SK-N-SH (cell line): ENCODE data around the gene ZBED5. TPM values are rescaled to one million over a fixed set of nuclear protein-coding genes. Genes with fewer than 3 reads are reported as not detected.
"Not testable (repeated sequence)": the region's sequence is repeated elsewhere in the genome, so short reads cannot be mapped to it uniquely, and the experiment has no call there.

Experiments used
- CTCF ChIA-PET: fragments of 300-600, 350-600 bp; formaldehyde crosslinking; extraction: SDS; loops from one replicate; lab custom pipeline; 2021; lab: Yijun Ruan, JAX
- POLR2A ChIA-PET: fragments of 350-600 bp; sonication (Branson Sonifier 250); formaldehyde crosslinking; extraction: SDS; loops from one replicate; lab custom pipeline; 2020; ENCODE audit warnings: antibody characterized with exemption, inconsistent platforms; lab: Yijun Ruan, JAX
- DNase-seq: peaks from one replicate; pipeline ENCODE4 v3.0.0; 2012
- H2AFZ ChIP-seq: fragments of 200-600 bp; sonication (generic); 2 replicates; pipeline ENCODE4 v1.8.1; 2016; ENCODE audit warnings: antibody characterized with exemption, mild to moderate bottlenecking, low read depth
- H3F3A ChIP-seq: fragments of 200-600 bp; sonication (generic); replicated peaks from 2 replicates; pipeline ENCODE3; 2016; ENCODE audit warnings: antibody characterized with exemption, mild to moderate bottlenecking; ENCODE audit not compliant: insufficient read depth
- H3K27ac ChIP-seq, 2 experiments: fragments of 200-500 bp in 1 of 2; fragments of 200-600 bp in 1 of 2; sonication (Bioruptor generic) in 1 of 2; sonication (generic), shearing (Covaris generic) in 1 of 2; 2 replicates each; pipeline versions ENCODE4 v1.5.1 to v1.6.1; 2014 to 2016; ENCODE audit warnings: low read depth in 2 of 2, inconsistent platforms in 1 of 2, low read length in 1 of 2, mild to moderate bottlenecking in 1 of 2, mixed read lengths in 1 of 2
- H3K27me3 ChIP-seq: fragments of 200-600 bp; sonication (generic), shearing (Covaris generic); 2 replicates; pipeline ENCODE4 v1.6.1; 2016; ENCODE audit warnings: mixed run types; ENCODE audit not compliant: insufficient read depth
- H3K36me3 ChIP-seq, 2 experiments: fragments of 200-500 bp in 1 of 2; fragments of 200-600 bp in 1 of 2; sonication (Bioruptor generic) in 1 of 2; sonication (generic) in 1 of 2; replicated peaks in 1 of 2; 2 replicates each; pipeline versions ENCODE3 to v1.5.1; 2014 to 2016; ENCODE audit warnings: low read length in 1 of 2, mild to moderate bottlenecking in 1 of 2; ENCODE audit not compliant: insufficient read depth in 2 of 2, control insufficient read depth in 1 of 2
- H3K4me1 ChIP-seq, 2 experiments: fragments of 200-500 bp in 1 of 2; fragments of 200-600 bp in 1 of 2; sonication (Bioruptor generic) in 1 of 2; sonication (generic), shearing (Covaris generic) in 1 of 2; 2 replicates each; pipeline versions ENCODE4 v1.5.1 to v1.6.1; 2014 to 2016; ENCODE audit warnings: low read depth in 1 of 2, low read length in 1 of 2, mixed run types in 1 of 2; ENCODE audit not compliant: insufficient read depth in 2 of 2, control insufficient read depth in 1 of 2
- H3K4me2 ChIP-seq: fragments of 200-600 bp; sonication (generic), shearing (Covaris generic); 2 replicates; pipeline ENCODE4 v1.6.1; 2017; ENCODE audit warnings: mixed run types
- H3K4me3 ChIP-seq, 2 experiments: fragments of 200-500 bp in 1 of 2; fragments of 200-600 bp in 1 of 2; sonication (Bioruptor generic) in 1 of 2; sonication (generic), shearing (Covaris generic) in 1 of 2; 2 replicates each; pipeline versions ENCODE4 v1.5.1 to v1.8.1; 2014 to 2016; ENCODE audit warnings: low read depth in 2 of 2, inconsistent platforms in 1 of 2, low read length in 1 of 2, mild to moderate bottlenecking in 1 of 2, mixed read lengths in 1 of 2, moderate library complexity in 1 of 2
- H3K79me2 ChIP-seq: fragments of 200-600 bp; sonication (generic); 2 replicates; pipeline ENCODE4 v1.8.1; 2017; ENCODE audit warnings: mild to moderate bottlenecking; ENCODE audit not compliant: insufficient read depth
- H3K9ac ChIP-seq: fragments of 200-600 bp; sonication (generic); 2 replicates; pipeline ENCODE4 v1.6.1; 2017; ENCODE audit warnings: mixed run types
- H3K9me2 ChIP-seq: fragments of 200-600 bp; sonication (generic); 2 replicates; pipeline ENCODE4 v1.6.1; 2017; ENCODE audit warnings: mixed run types
- H3K9me3 ChIP-seq: fragments of 200-600 bp; sonication (generic); 2 replicates; pipeline ENCODE4 v1.6.1; 2017; ENCODE audit warnings: mixed run types, mild to moderate bottlenecking, moderate library complexity
- H4K20me1 ChIP-seq: fragments of 200-600 bp; sonication (generic); 2 replicates; pipeline ENCODE4 v1.6.1; 2017; ENCODE audit warnings: mild to moderate bottlenecking, mixed run types; ENCODE audit not compliant: insufficient read depth
- CHD2 ChIP-seq: fragments of 150-350 bp; IDR thresholded peaks from 2 replicates; pipeline ENCODE4 v1.6.1; 2018; ENCODE audit warnings: low read length; ENCODE audit not compliant: partially characterized antibody
- ELF1 ChIP-seq: IDR thresholded peaks from 2 replicates; pipeline ENCODE4 v1.4.0; 2012
- FOXM1 ChIP-seq: IDR thresholded peaks from 2 replicates; pipeline ENCODE4 v1.4.0; 2012; ENCODE audit warnings: low read depth, mild to moderate bottlenecking
- GATA2 ChIP-seq: sonication (generic); formaldehyde crosslinking; IDR thresholded peaks from 2 replicates; pipeline ENCODE4 v1.5.0; 2020; ENCODE audit warnings: mild to moderate bottlenecking, missing genetic modification reagents
- RFX5 ChIP-seq: IDR thresholded peaks from 2 replicates; pipeline ENCODE4 v1.6.1; 2012; ENCODE audit warnings: mild to moderate bottlenecking, improper control_type of control experiment, low read length
- RXRA ChIP-seq: IDR thresholded peaks from 2 replicates; pipeline ENCODE4 v1.4.0; 2012; ENCODE audit warnings: low read depth, mild to moderate bottlenecking, borderline replicate concordance
- SIN3A ChIP-seq: IDR thresholded peaks from 2 replicates; pipeline ENCODE4 v1.6.1; 2012; ENCODE audit warnings: low read depth, mild to moderate bottlenecking, low read length, moderate library complexity, borderline replicate concordance
- SMC3 ChIP-seq: IDR thresholded peaks from 2 replicates; pipeline ENCODE4 v1.6.1; 2012; ENCODE audit warnings: low read depth, low read length, improper control_type of control experiment
- TEAD4 ChIP-seq: IDR thresholded peaks from 2 replicates; pipeline ENCODE4 v1.4.0; 2012; ENCODE audit warnings: mild to moderate bottlenecking, borderline replicate concordance; ENCODE audit not compliant: insufficient read depth
- YY1 ChIP-seq: IDR thresholded peaks from 2 replicates; pipeline ENCODE4 v1.4.0; 2012; ENCODE audit warnings: low read depth, mild to moderate bottlenecking
- WGBS: methylation state at CpG from one replicate; pipeline ENCODE4 v1.1.6; 2017; ENCODE audit warnings: low lambda C conversion rate; 5-methylcytosine and 5-hydroxymethylcytosine counted together
- polyA plus RNA-seq, 3 experiments: library from polyadenylated mRNA; depleted of rRNA; stranded (reverse); fragments of >200 nt; gene quantifications; 2 replicates each; pipeline ENCODE4 v1.2.3, GENCODE V29; 2012
- TF ChIP-seq, protein P1 (sequence below): fragments of 200-600 bp; sonication (generic); IDR thresholded peaks from 2 replicates; pipeline ENCODE4 v1.6.1; 2017; ENCODE audit warnings: antibody characterized with exemption, mild to moderate bottlenecking, moderate library complexity
- TF ChIP-seq, protein P2 (sequence below): IDR thresholded peaks from 2 replicates; pipeline ENCODE4; 2012
- TF ChIP-seq, protein P3 (sequence below): IDR thresholded peaks from 2 replicates; pipeline ENCODE4 v1.4.0; 2012; ENCODE audit warnings: low read depth, borderline replicate concordance

ZBED5 gene
- polyA plus RNA-seq, 1 of the 3 experiments (the other 2 are of a cell fraction): 23.5 TPM

DNA sequence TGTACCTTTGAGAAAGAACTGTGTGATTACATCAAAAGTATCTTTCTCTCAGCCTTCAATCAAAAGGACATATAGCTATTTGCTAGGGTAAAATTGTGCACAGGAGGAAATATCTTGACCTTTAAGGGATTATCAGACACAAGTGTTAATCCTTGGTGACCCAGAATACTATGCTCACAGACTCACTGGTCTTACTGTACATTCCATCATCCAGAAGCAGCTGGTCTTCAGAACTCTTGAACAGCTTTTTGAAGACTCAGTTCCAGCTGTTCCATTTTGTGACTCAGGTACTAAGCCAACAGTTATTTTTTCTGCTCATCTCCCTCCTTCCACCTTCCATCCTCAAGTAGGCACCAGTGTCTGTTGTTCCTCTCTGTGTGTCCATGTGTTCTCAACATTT is 19.8 kb downstream of the ZBED5 start:
- Histone ChIP-seq H3K79me2 (no peaks in the 10 kb centered on the region), H3K27ac (no peak overlapping the region), H3K4me1 (no peaks in the 10 kb centered on the region), H4K20me1 (no peaks in the 10 kb centered on the region), H3K9ac (no peak overlapping the region), H3F3A (no peaks in the 10 kb centered on the region), H3K9me2 (no peaks in the 10 kb centered on the region), H3K27me3 (no peaks in the 10 kb centered on the region), H3K36me3 (no peaks in the 10 kb centered on the region), H3K9me3 (no peaks in the 10 kb centered on the region), H2AFZ (no peak overlapping the region), H3K4me2 (no peak overlapping the region), H3K4me3 (no peak overlapping the region)
- ChIA-PET CTCF (interaction anchor here (1.3 to 1.7 kb wide), 4 partner anchors 16 to 96 kb away, joined by 3 to 8 read pairs (median 4); partner anchors contain the start of gene EIF4G2), POLR2A (no interaction called here)
- no peak for DNase-seq
- TF ChIP-seq TEAD4: no peak
- TF ChIP-seq SIN3A: no peak
- no peak for TF ChIP-seq RXRA
- TF ChIP-seq YY1: no peak
- TF ChIP-seq FOXM1: no peak
- TF ChIP-seq, protein P1, sequence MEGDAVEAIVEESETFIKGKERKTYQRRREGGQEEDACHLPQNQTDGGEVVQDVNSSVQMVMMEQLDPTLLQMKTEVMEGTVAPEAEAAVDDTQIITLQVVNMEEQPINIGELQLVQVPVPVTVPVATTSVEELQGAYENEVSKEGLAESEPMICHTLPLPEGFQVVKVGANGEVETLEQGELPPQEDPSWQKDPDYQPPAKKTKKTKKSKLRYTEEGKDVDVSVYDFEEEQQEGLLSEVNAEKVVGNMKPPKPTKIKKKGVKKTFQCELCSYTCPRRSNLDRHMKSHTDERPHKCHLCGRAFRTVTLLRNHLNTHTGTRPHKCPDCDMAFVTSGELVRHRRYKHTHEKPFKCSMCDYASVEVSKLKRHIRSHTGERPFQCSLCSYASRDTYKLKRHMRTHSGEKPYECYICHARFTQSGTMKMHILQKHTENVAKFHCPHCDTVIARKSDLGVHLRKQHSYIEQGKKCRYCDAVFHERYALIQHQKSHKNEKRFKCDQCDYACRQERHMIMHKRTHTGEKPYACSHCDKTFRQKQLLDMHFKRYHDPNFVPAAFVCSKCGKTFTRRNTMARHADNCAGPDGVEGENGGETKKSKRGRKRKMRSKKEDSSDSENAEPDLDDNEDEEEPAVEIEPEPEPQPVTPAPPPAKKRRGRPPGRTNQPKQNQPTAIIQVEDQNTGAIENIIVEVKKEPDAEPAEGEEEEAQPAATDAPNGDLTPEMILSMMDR: no peak
- TF ChIP-seq SMC3: no peak
- no peak for TF ChIP-seq ELF1
- TF ChIP-seq, protein P2, sequence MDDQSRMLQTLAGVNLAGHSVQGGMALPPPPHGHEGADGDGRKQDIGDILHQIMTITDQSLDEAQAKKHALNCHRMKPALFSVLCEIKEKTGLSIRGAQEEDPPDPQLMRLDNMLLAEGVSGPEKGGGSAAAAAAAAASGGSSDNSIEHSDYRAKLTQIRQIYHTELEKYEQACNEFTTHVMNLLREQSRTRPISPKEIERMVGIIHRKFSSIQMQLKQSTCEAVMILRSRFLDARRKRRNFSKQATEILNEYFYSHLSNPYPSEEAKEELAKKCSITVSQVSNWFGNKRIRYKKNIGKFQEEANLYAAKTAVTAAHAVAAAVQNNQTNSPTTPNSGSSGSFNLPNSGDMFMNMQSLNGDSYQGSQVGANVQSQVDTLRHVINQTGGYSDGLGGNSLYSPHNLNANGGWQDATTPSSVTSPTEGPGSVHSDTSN: no peak
- no peak for TF ChIP-seq GATA2 (CRISPR knock-in tag)
- TF ChIP-seq CHD2: no peak
- no peak for TF ChIP-seq RFX5
- TF ChIP-seq, protein P3, sequence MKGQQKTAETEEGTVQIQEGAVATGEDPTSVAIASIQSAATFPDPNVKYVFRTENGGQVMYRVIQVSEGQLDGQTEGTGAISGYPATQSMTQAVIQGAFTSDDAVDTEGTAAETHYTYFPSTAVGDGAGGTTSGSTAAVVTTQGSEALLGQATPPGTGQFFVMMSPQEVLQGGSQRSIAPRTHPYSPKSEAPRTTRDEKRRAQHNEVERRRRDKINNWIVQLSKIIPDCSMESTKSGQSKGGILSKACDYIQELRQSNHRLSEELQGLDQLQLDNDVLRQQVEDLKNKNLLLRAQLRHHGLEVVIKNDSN: no peak

DNA sequence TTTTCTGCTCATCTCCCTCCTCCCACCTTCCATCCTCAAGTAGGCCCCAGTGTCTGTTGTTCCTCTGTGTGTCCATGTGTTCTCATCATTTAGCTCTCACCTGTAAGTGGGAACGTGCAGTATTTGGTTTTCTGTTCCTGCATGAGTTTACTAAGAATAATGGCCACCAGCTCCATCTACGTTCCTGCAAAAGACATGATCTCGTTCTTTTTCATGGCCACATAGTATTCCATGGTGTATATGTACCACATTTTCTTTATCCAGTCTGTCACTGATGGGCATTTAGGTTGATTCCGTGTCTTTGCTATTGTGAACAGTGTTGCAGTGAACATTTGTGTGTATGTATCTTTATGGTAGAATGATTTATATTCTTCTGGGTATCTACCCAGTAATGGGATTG is 21.0 kb downstream of the ZBED5 start:
- DNase-seq, H4K20me1 ChIP-seq, H3K27me3 ChIP-seq, H3K4me1 ChIP-seq, H3K9me3 ChIP-seq, CTCF ChIA-PET, H3K9me2 ChIP-seq, H3K36me3 ChIP-seq, POLR2A ChIA-PET, H3K9ac ChIP-seq, H3K4me2 ChIP-seq, H2AFZ ChIP-seq, H3K27ac ChIP-seq, H3K4me3 ChIP-seq, H3F3A ChIP-seq, H3K79me2 ChIP-seq: not testable (repeated sequence)
- 68% methylated on average over 4 of the region's 4 CpGs for WGBS
